H1 (cell line): ENCODE data around the gene TCF4. TPM values are rescaled to one million over a fixed set of nuclear protein-coding genes. Genes with fewer than 3 reads are reported as not detected.
A peak's percentile ranks its signal among the peaks of the same experiment; 100 is the strongest.

Source experiments
- ASH2L ChIP-seq: fragments of 200-600, 300-600 bp; sonication (generic); IDR thresholded peaks from one replicate; pipeline ENCODE4 v1.7.1; 2017; ENCODE audit warnings: low read length
- ATF2 ChIP-seq: IDR thresholded peaks from 2 replicates; pipeline ENCODE4 v1.6.1; 2012; ENCODE audit warnings: low read length, inconsistent platforms
- BACH1 ChIP-seq: IDR thresholded peaks from 2 replicates; pipeline ENCODE4 v1.6.1; 2012; ENCODE audit warnings: low read length, improper control_type of control experiment
- CEBPB ChIP-seq: IDR thresholded peaks from 2 replicates; pipeline ENCODE4 v1.6.1; 2012; ENCODE audit warnings: low read depth, low read length
- CHD2 ChIP-seq: IDR thresholded peaks from 2 replicates; pipeline ENCODE4 v1.6.1; 2012; ENCODE audit warnings: low read length, improper control_type of control experiment
- GABPA ChIP-seq: IDR thresholded peaks from 2 replicates; pipeline ENCODE4 v1.6.1; 2011; ENCODE audit warnings: mild to moderate bottlenecking, low read length, moderate library complexity, borderline replicate concordance; ENCODE audit not compliant: insufficient read depth
- HDAC2 ChIP-seq, 2 experiments: fragments of 300-600 bp in 1 of 2; sonication (generic) in 1 of 2; IDR thresholded peaks; 2 replicates each; pipeline ENCODE4 v1.6.1; 2011 to 2012; ENCODE audit warnings: low read depth in 2 of 2, low read length in 2 of 2, mild to moderate bottlenecking in 2 of 2, moderate library complexity in 2 of 2, borderline replicate concordance in 1 of 2, inconsistent platforms in 1 of 2
- JUN ChIP-seq: IDR thresholded peaks from 2 replicates; pipeline ENCODE4 v1.6.1; 2011; ENCODE audit warnings: low read depth, mild to moderate bottlenecking, improper control_type of control experiment, low read length
- MAFK ChIP-seq: IDR thresholded peaks from 2 replicates; pipeline ENCODE4 v1.6.1; 2012; ENCODE audit warnings: low read depth, mild to moderate bottlenecking, improper control_type of control experiment, low read length
- NANOG ChIP-seq: IDR thresholded peaks from 2 replicates; pipeline ENCODE4 v1.6.1; 2011; ENCODE audit warnings: low read length, low read depth, mild to moderate bottlenecking, inconsistent platforms; ENCODE audit not compliant: insufficient read depth, poor library complexity, severe bottlenecking
- POLR2A ChIP-seq, 2 experiments: IDR thresholded peaks; 1 replicate in 1 of 2; 2 replicates in 1 of 2; pipeline ENCODE4 v1.6.1; 2011; ENCODE audit warnings: low read depth in 2 of 2, low read length in 2 of 2, mild to moderate bottlenecking in 2 of 2; ENCODE audit errors: control extremely low read depth in 1 of 2
- RAD21 ChIP-seq, 2 experiments: IDR thresholded peaks in 1 of 2; conservative IDR thresholded peaks in 1 of 2; 2 replicates each; pipeline ENCODE4 v1.6.1; 2011; ENCODE audit warnings: low read depth in 2 of 2, low read length in 2 of 2, improper control_type of control experiment in 1 of 2, inconsistent platforms in 1 of 2, mild to moderate bottlenecking in 1 of 2, moderate library complexity in 1 of 2
- RBBP5 ChIP-seq: IDR thresholded peaks from 2 replicates; pipeline ENCODE4 v1.7.1; 2012; ENCODE audit warnings: low read depth, mild to moderate bottlenecking, inconsistent platforms, low read length, moderate library complexity, borderline replicate concordance
- SIRT6 ChIP-seq: IDR thresholded peaks from one replicate; pipeline ENCODE4 v1.7.1; 2012; ENCODE audit warnings: low read length, inconsistent platforms
- SP1 ChIP-seq: IDR thresholded peaks from 2 replicates; pipeline ENCODE4 v1.6.1; 2011; ENCODE audit warnings: low read depth, low read length
- SP4 ChIP-seq: IDR thresholded peaks from 2 replicates; pipeline ENCODE4 v1.6.1; 2012; ENCODE audit warnings: low read length, inconsistent platforms
- SRF ChIP-seq: IDR thresholded peaks from 2 replicates; pipeline ENCODE4 v1.6.1; 2011; ENCODE audit warnings: mild to moderate bottlenecking, low read depth, low read length, moderate library complexity
- TAF1 ChIP-seq: IDR thresholded peaks from 2 replicates; pipeline ENCODE4 v1.6.1; 2011; ENCODE audit warnings: mild to moderate bottlenecking, low read depth, low read length
- polyA plus RNA-seq, 7 experiments: library from polyadenylated mRNA; depleted of rRNA in 3 of 7; stranded (reverse) in 5 of 7; unstranded in 2 of 7; fragments of >200 nt in 5 of 7; fragments of 200-250 nt in 2 of 7; gene quantifications; 1 replicate in 5 of 7; 2 replicates in 1 of 7; 4 replicates in 1 of 7; pipeline versions ENCODE4 v1.2.1 to v1.2.3, GENCODE V29; 2011 to 2013; ENCODE audit warnings: missing spikeins in 2 of 7, mixed read lengths in 2 of 7
- total RNA-seq: library from RNA; stranded (reverse); fragmentation: NEBNext Ultra II Directional; extraction: Animal tissue kit (Norgen Biotek cat#: 25700); gene quantifications from 2 replicates; pipeline ENCODE4 v1.2.1, GENCODE V29; 2021
- TF ChIP-seq, protein P1 (sequence below): IDR thresholded peaks from 2 replicates; pipeline ENCODE4 v1.6.1; 2011; ENCODE audit warnings: low read depth, mild to moderate bottlenecking, low read length; ENCODE audit not compliant: insufficient read depth
- TF ChIP-seq, protein P2 (sequence below): IDR thresholded peaks from 2 replicates; pipeline ENCODE4 v1.6.1; 2012; ENCODE audit warnings: inconsistent platforms

Gene TCF4
- total and polyA plus RNA-seq, 2 of the 8 experiments (the other 6 are each of a cell fraction or from before 2014, with no cell fraction given), result 59.3 to 118 TPM

GRCh38 chr18:55322178-55322735 is 265.7 kb downstream of the TCF4 start (continued):
- TF ChIP-seq ATF2, result no peak; the same call in 1 of the 2 replicates
- no peak for TF ChIP-seq MAFK
- TF ChIP-seq CHD2, result no peak
- TF ChIP-seq RBBP5, result 0 out of 2 replicates have a peak, but pooled peaks have one; percentile 42
- TF ChIP-seq NANOG, result no peak
- TF ChIP-seq, protein P1, sequence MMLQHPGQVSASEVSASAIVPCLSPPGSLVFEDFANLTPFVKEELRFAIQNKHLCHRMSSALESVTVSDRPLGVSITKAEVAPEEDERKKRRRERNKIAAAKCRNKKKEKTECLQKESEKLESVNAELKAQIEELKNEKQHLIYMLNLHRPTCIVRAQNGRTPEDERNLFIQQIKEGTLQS, result no peak
- TF ChIP-seq JUN, result no peak
- TF ChIP-seq, protein P2, sequence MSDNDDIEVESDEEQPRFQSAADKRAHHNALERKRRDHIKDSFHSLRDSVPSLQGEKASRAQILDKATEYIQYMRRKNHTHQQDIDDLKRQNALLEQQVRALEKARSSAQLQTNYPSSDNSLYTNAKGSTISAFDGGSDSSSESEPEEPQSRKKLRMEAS, result no peak
- no peak for TF ChIP-seq CEBPB
- TF ChIP-seq SP1, result 0 out of 2 replicates have a peak, but pooled peaks have one; percentile 37
- 0 out of 2 replicates have a peak, but pooled peaks have one; percentile 32 for TF ChIP-seq TAF1
- peak in 1 of 2 experiments; percentile 32; a peak in 1 of 3 replicates for TF ChIP-seq POLR2A (IDR thresholded peaks at IDR 0.05; ENCODE audit: control extremely low read depth in 1 of 2, low read depth in 2 of 2, low read length in 2 of 2)
- peak; percentile 11 to 24; a peak in 3 of 4 replicates for TF ChIP-seq RAD21 (IDR thresholded peaks at IDR 0.05 in 1 of 2, conservative IDR thresholded peaks at IDR 0.05 in 1 of 2; ENCODE audit: low read depth in 2 of 2, low read length in 2 of 2)
- no peak for TF ChIP-seq GABPA
- TF ChIP-seq ASH2L, result peak; percentile 42
- no peak for TF ChIP-seq SIRT6
- no peak for TF ChIP-seq BACH1
- TF ChIP-seq SP4, result no peak
- 0 out of 4 replicates have a peak, but pooled peaks of 1 of the 2 experiments have one; percentile 3 for TF ChIP-seq HDAC2 (IDR thresholded peaks at IDR 0.05; ENCODE audit: borderline replicate concordance in 1 of 2, low read depth in 2 of 2, low read length in 2 of 2)
- no peak for TF ChIP-seq SRF
- TF ChIP-seq, all 59 proteins: peak for 12
